Neural cell (in vitro differentiated cells): ENCODE measurements around the gene THBS1. TPM values are rescaled to one million over a fixed set of nuclear protein-coding genes. Genes with fewer than 3 reads are reported as not detected.

Experiments used
- H2AFZ ChIP-seq: fragments of 200-600, 300-800 bp; sonication (generic), shearing (Covaris generic); 2 replicates; pipeline ENCODE4 v1.6.0; 2014; ENCODE audit warnings: low read depth, mild to moderate bottlenecking, antibody characterized with exemption, low read length, moderate library complexity
- H3F3A ChIP-seq: fragments of 200-600 bp; shearing (Covaris generic); 2 replicates; pipeline ENCODE4 v1.6.1; 2016; ENCODE audit warnings: mild to moderate bottlenecking, moderate library complexity, mixed read lengths, antibody characterized with exemption, low read length; ENCODE audit not compliant: insufficient read depth, poor library complexity, severe bottlenecking
- H3K27ac ChIP-seq: fragments of 200-600, 300-800 bp; sonication (generic), shearing (Covaris generic); 2 replicates; pipeline ENCODE4 v1.5.1; 2014; ENCODE audit warnings: mild to moderate bottlenecking, low read length, moderate library complexity
- H3K27me3 ChIP-seq: fragments of 300-800, 200-600 bp; sonication (generic), shearing (Covaris generic); 2 replicates; pipeline ENCODE4 v1.6.0; 2014; ENCODE audit warnings: mild to moderate bottlenecking, low read depth, low read length, moderate library complexity; ENCODE audit not compliant: insufficient read depth
- H3K36me3 ChIP-seq: fragments of 300-800, 200-600 bp; sonication (generic), shearing (Covaris generic); 2 replicates; pipeline ENCODE4 v1.5.1; 2014; ENCODE audit warnings: mild to moderate bottlenecking, antibody characterized with exemption, low read length, moderate library complexity; ENCODE audit not compliant: insufficient read depth
- H3K4me2 ChIP-seq: fragments of 300-800, 200-600 bp; sonication (generic), shearing (Covaris generic); 2 replicates; pipeline ENCODE4 v1.6.0; 2014; ENCODE audit warnings: mild to moderate bottlenecking, low read length
- H3K4me3 ChIP-seq: fragments of 300-800, 200-600 bp; sonication (generic), shearing (Covaris generic); 2 replicates; pipeline ENCODE4 v1.5.1; 2014; ENCODE audit warnings: mild to moderate bottlenecking, low read length, moderate library complexity
- H3K79me2 ChIP-seq: fragments of 200-600 bp; shearing (Covaris generic); replicated peaks from 2 replicates; pipeline ENCODE4 v1.6.0; 2014; ENCODE audit warnings: mild to moderate bottlenecking, low read length, moderate library complexity; ENCODE audit not compliant: insufficient read depth
- H3K9ac ChIP-seq: fragments of 300-800, 200-600 bp; sonication (generic), shearing (Covaris generic); 2 replicates; pipeline ENCODE4 v1.6.1; 2016; ENCODE audit warnings: mild to moderate bottlenecking, low read length, mixed read lengths
- H3K9me2 ChIP-seq: fragments of 200-600 bp; shearing (Covaris generic); 2 replicates; pipeline ENCODE4 v1.6.1; 2016; ENCODE audit warnings: mild to moderate bottlenecking, low read length, mixed read lengths; ENCODE audit not compliant: insufficient read depth
- H3K9me3 ChIP-seq: fragments of 200-600, 300-800 bp; sonication (generic), shearing (Covaris generic); 2 replicates; pipeline ENCODE4 v1.6.1; 2016; ENCODE audit warnings: mild to moderate bottlenecking, mixed run types, low read length, moderate library complexity, mixed read lengths
- H4K20me1 ChIP-seq: fragments of 200-600 bp; shearing (Covaris generic); 2 replicates; pipeline ENCODE4 v1.6.1; 2016; ENCODE audit warnings: mild to moderate bottlenecking, mixed run types; ENCODE audit not compliant: insufficient read depth
- EP300 ChIP-seq: fragments of 450-650 bp; conservative IDR thresholded peaks from 2 replicates; pipeline ENCODE4 v1.6.1; 2014; ENCODE audit warnings: antibody characterized with exemption, mild to moderate bottlenecking, moderate library complexity; ENCODE audit not compliant: poor library complexity, severe bottlenecking
- EZH2 ChIP-seq: fragments of 200-600, 300-800 bp; shearing (Covaris generic), sonication (generic); IDR thresholded peaks from 2 replicates; pipeline ENCODE4 v1.6.1; 2014; ENCODE audit warnings: antibody characterized with exemption, low read length, borderline replicate concordance, mild to moderate bottlenecking; ENCODE audit not compliant: insufficient read depth, poor library complexity, severe bottlenecking
- MXI1 ChIP-seq: fragments of 450-650 bp; conservative IDR thresholded peaks from 2 replicates; pipeline ENCODE4 v1.6.1; 2014; ENCODE audit warnings: antibody characterized with exemption, mild to moderate bottlenecking; ENCODE audit not compliant: poor library complexity, severe bottlenecking
- POLR2AphosphoS5 ChIP-seq: IDR thresholded peaks from 2 replicates; pipeline ENCODE4 v1.6.1; 2012
- RAD21 ChIP-seq: fragments of 450-650 bp; conservative IDR thresholded peaks from 2 replicates; pipeline ENCODE4 v1.6.1; 2014; ENCODE audit warnings: antibody characterized with exemption, mild to moderate bottlenecking, moderate library complexity
- SMC3 ChIP-seq: fragments of 450-650 bp; conservative IDR thresholded peaks from 2 replicates; pipeline ENCODE4 v1.6.1; 2014; ENCODE audit warnings: antibody characterized with exemption, mild to moderate bottlenecking, moderate library complexity; ENCODE audit not compliant: poor library complexity
- TAF1 ChIP-seq: IDR thresholded peaks from 2 replicates; pipeline ENCODE4 v1.6.1; 2012; ENCODE audit warnings: low read depth
- polyA plus RNA-seq: library from polyadenylated mRNA; depleted of rRNA; stranded (reverse); fragments of >200 nt; gene quantifications from 2 replicates; pipeline ENCODE4 v1.2.3, GENCODE V29; 2014
- TF ChIP-seq, protein P1 (sequence below): IDR thresholded peaks from 2 replicates; pipeline ENCODE4 v1.6.1; 2012; ENCODE audit warnings: borderline replicate concordance
- TF ChIP-seq, protein P2 (sequence below): fragments of 450-650 bp; IDR thresholded peaks from 2 replicates; pipeline ENCODE4 v1.5.1; 2014; ENCODE audit warnings: antibody characterized with exemption, mild to moderate bottlenecking, moderate library complexity; ENCODE audit not compliant: poor library complexity, severe bottlenecking

The THBS1 gene
- polyA plus RNA-seq, 1 donor from 2014 or later: 0.22 TPM

DNA sequence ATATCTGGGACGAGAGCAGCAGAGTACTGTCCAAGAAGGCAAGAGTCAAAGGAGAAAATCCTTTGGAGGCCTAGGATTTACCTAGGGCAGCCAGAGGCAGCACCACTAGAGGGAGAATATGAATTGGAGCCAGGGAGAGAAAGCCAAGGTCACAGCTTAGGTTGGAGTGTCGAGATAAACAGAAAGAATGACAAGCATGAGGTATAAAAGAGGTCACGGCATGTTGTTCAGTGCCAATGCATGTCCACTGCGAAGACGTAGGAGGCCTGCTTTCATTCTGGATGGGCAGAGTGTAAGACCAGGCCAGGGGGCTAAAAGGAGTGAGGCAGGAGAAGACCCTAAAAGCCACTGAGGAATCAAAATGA lies 47.2 kb downstream of the THBS1 start:
- Histone ChIP-seq H3K9me3 (no peaks in the 10 kb centered on the region), H3K36me3 (no peaks in the 10 kb centered on the region), H3K9ac (no peak overlapping the region), H3K27ac (no peak overlapping the region), H3K4me2 (no peak overlapping the region), H2AFZ (no peak overlapping the region), H3K4me3 (no peak overlapping the region), H3K9me2 (no peaks in the 10 kb centered on the region), H3K79me2 (no peaks in the 10 kb centered on the region), H4K20me1 (no peaks in the 10 kb centered on the region), H3F3A (no peaks in the 10 kb centered on the region), H3K27me3 (no peaks in the 10 kb centered on the region)
- TF ChIP-seq EP300 (no peak), MXI1 (no peak), SMC3 (no peak), POLR2AphosphoS5 (no peak), TAF1 (no peak), EZH2 (no peak), RAD21 (no peak)
- TF ChIP-seq, protein P1, sequence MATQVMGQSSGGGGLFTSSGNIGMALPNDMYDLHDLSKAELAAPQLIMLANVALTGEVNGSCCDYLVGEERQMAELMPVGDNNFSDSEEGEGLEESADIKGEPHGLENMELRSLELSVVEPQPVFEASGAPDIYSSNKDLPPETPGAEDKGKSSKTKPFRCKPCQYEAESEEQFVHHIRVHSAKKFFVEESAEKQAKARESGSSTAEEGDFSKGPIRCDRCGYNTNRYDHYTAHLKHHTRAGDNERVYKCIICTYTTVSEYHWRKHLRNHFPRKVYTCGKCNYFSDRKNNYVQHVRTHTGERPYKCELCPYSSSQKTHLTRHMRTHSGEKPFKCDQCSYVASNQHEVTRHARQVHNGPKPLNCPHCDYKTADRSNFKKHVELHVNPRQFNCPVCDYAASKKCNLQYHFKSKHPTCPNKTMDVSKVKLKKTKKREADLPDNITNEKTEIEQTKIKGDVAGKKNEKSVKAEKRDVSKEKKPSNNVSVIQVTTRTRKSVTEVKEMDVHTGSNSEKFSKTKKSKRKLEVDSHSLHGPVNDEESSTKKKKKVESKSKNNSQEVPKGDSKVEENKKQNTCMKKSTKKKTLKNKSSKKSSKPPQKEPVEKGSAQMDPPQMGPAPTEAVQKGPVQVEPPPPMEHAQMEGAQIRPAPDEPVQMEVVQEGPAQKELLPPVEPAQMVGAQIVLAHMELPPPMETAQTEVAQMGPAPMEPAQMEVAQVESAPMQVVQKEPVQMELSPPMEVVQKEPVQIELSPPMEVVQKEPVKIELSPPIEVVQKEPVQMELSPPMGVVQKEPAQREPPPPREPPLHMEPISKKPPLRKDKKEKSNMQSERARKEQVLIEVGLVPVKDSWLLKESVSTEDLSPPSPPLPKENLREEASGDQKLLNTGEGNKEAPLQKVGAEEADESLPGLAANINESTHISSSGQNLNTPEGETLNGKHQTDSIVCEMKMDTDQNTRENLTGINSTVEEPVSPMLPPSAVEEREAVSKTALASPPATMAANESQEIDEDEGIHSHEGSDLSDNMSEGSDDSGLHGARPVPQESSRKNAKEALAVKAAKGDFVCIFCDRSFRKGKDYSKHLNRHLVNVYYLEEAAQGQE: no peak
- TF ChIP-seq, protein P2, sequence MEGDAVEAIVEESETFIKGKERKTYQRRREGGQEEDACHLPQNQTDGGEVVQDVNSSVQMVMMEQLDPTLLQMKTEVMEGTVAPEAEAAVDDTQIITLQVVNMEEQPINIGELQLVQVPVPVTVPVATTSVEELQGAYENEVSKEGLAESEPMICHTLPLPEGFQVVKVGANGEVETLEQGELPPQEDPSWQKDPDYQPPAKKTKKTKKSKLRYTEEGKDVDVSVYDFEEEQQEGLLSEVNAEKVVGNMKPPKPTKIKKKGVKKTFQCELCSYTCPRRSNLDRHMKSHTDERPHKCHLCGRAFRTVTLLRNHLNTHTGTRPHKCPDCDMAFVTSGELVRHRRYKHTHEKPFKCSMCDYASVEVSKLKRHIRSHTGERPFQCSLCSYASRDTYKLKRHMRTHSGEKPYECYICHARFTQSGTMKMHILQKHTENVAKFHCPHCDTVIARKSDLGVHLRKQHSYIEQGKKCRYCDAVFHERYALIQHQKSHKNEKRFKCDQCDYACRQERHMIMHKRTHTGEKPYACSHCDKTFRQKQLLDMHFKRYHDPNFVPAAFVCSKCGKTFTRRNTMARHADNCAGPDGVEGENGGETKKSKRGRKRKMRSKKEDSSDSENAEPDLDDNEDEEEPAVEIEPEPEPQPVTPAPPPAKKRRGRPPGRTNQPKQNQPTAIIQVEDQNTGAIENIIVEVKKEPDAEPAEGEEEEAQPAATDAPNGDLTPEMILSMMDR: no peak

DNA sequence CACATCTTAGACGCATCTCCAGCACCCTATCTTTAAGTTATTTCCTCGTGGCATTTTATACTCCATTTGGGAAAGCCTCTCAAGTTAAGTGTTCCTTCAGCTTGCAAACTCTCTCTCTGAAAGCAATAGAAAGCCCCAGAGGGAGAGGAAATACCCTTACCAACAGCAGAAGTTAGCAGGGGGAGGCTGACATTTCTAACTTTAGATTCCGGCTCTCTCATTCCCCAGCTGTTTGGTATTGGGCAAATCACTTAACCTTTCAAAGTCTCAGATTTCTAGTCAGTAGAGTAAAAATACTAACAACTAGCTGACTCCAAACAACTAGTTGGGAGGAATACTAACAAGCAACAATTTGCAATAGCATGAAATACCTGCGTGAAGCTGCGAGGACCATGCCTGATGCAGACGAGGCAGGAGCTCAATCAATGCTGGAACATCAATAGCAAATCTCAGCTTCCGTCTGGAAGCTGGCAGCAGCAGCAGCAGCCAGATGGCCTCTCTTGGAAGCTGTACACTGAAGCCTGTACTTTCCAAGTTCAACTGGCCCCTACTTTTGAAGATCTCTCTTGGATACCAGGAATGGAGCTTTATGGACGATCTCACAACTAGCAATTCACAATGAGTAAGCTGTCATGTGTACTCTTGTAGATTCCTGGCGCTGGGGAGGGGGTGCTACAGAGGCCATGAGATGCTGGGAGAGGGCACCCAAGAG lies 47.8 kb downstream of the THBS1 start:
- H3K9ac ChIP-seq: no peak overlapping the region
- H3K27me3 ChIP-seq: no peaks in the 10 kb centered on the region
- no peak overlapping the region for H3K4me2 ChIP-seq
- no peaks in the 10 kb centered on the region for H3K36me3 ChIP-seq
- H2AFZ ChIP-seq: no peak overlapping the region
- H3K9me2 ChIP-seq: no peaks in the 10 kb centered on the region
- no peaks in the 10 kb centered on the region for H4K20me1 ChIP-seq
- no peak overlapping the region for H3K27ac ChIP-seq
- no peak overlapping the region for H3K4me3 ChIP-seq
- no peak for TF ChIP-seq RAD21
- no peak for TF ChIP-seq EP300
- no peak for TF ChIP-seq MXI1
- TF ChIP-seq POLR2AphosphoS5: no peak
- TF ChIP-seq, protein P2: no peak
- TF ChIP-seq, protein P1: no peak
- no peak for TF ChIP-seq SMC3
- no peak for TF ChIP-seq TAF1
- TF ChIP-seq EZH2: no peak
- no peaks in the 10 kb centered on the region for H3K9me3 ChIP-seq
- H3K79me2 ChIP-seq: no peaks in the 10 kb centered on the region
- no peaks in the 10 kb centered on the region for H3F3A ChIP-seq
